Muscle layer of colon (tissue), 2 donors: ENCODE results near the gene GRIK2.

Source experiments
- H3K27ac ChIP-seq: one replicate; pipeline ENCODE4 v1.7.0; 2013; ENCODE audit warnings: low read depth, mild to moderate bottlenecking, low read length, moderate library complexity
- H3K27me3 ChIP-seq, 2 donors: one replicate each; pipeline ENCODE4 v1.7.0; 2013; ENCODE audit warnings: low read length in 2 of 2, mild to moderate bottlenecking in 2 of 2; ENCODE audit not compliant: insufficient read depth in 2 of 2, control insufficient read depth in 1 of 2
- H3K36me3 ChIP-seq: one replicate; pipeline ENCODE4 v1.7.0; 2013; ENCODE audit warnings: mild to moderate bottlenecking, low read length; ENCODE audit not compliant: insufficient read depth
- H3K4me1 ChIP-seq: one replicate; pipeline ENCODE4 v1.7.0; 2013; ENCODE audit warnings: mild to moderate bottlenecking, low read length; ENCODE audit not compliant: insufficient read depth
- H3K4me3 ChIP-seq, 2 donors: one replicate each; pipeline ENCODE4 v1.7.0; 2013; ENCODE audit warnings: low read length in 2 of 2, low read depth in 1 of 2, mild to moderate bottlenecking in 1 of 2, moderate library complexity in 1 of 2
- H3K9ac ChIP-seq: one replicate; pipeline ENCODE4 v1.7.0; 2013; ENCODE audit warnings: low read length
- H3K9me3 ChIP-seq: one replicate; pipeline ENCODE4 v1.7.0; 2013; ENCODE audit warnings: mild to moderate bottlenecking, low read length
- donor health status: abdominal sarcoma.
- donor health status: Adenocarcinoma of cecum.

The GRIK2 gene

GRCh38 chr6:101840100-101840499, 446.6 kb downstream of the GRIK2 start:
- Histone ChIP-seq H3K9ac (no peak overlapping the region), H3K9me3 (no peaks in the 10 kb centered on the region), H3K4me1 (no peaks in the 10 kb centered on the region), H3K36me3 (no peaks in the 10 kb centered on the region), H3K27me3 (no peaks in the 10 kb centered on the region), H3K4me3 (no peak overlapping the region), H3K27ac (no peak overlapping the region)

GRCh38 chr6:101845172-101845571, 451.7 kb downstream of the GRIK2 start:
- H3K9me3 ChIP-seq: no peaks in the 10 kb centered on the region
- H3K27ac ChIP-seq: no peak overlapping the region
- H3K27me3 ChIP-seq: no peaks in the 10 kb centered on the region
- no peak overlapping the region for H3K9ac ChIP-seq
- H3K36me3 ChIP-seq: no peaks in the 10 kb centered on the region
- H3K4me1 ChIP-seq: no peaks in the 10 kb centered on the region
- no peak overlapping the region for H3K4me3 ChIP-seq

GRCh38 chr6:101845621-101846020, 452.1 kb downstream of the GRIK2 start:
- no peaks in the 10 kb centered on the region for H3K4me1 ChIP-seq
- no peak overlapping the region for H3K9ac ChIP-seq
- H3K36me3 ChIP-seq: no peaks in the 10 kb centered on the region
- no peak overlapping the region for H3K27ac ChIP-seq
- H3K27me3 ChIP-seq: no peaks in the 10 kb centered on the region
- H3K4me3 ChIP-seq: no peak overlapping the region
- H3K9me3 ChIP-seq: no peaks in the 10 kb centered on the region

GRCh38 chr6:101847690-101848089, 454.2 kb downstream of the GRIK2 start:
- no peak overlapping the region for H3K9ac ChIP-seq
- no peaks in the 10 kb centered on the region for H3K27me3 ChIP-seq
- H3K27ac ChIP-seq: no peak overlapping the region
- H3K9me3 ChIP-seq: no peaks in the 10 kb centered on the region
- H3K4me1 ChIP-seq: no peaks in the 10 kb centered on the region
- no peak overlapping the region for H3K4me3 ChIP-seq
- H3K36me3 ChIP-seq: no peaks in the 10 kb centered on the region

- Histone ChIP-seq H3K36me3 (no peaks in the 10 kb centered on the region), H3K9ac (no peak overlapping the region), H3K4me3 (no peak overlapping the region), H3K4me1 (no peaks in the 10 kb centered on the region), H3K27me3 (no peaks in the 10 kb centered on the region), H3K9me3 (no peaks in the 10 kb centered on the region), H3K27ac (no peak overlapping the region)
Observed at GRCh38 chr6:101851911-101852310, 458.4 kb downstream of the GRIK2 start.

GRCh38 chr6:101853231-101854085, 459.9 kb downstream of the GRIK2 start:
- no peaks in the 10 kb centered on the region for H3K36me3 ChIP-seq
- no peaks in the 10 kb centered on the region for H3K9me3 ChIP-seq
- no peak overlapping the region for H3K4me3 ChIP-seq
- no peaks in the 10 kb centered on the region for H3K4me1 ChIP-seq
- no peaks in the 10 kb centered on the region for H3K27me3 ChIP-seq
- no peak overlapping the region for H3K27ac ChIP-seq
- no peak overlapping the region for H3K9ac ChIP-seq

GRCh38 chr6:101876431-101876830, 482.9 kb downstream of the GRIK2 start:
- no peak overlapping the region for H3K9ac ChIP-seq
- no peaks in the 10 kb centered on the region for H3K4me1 ChIP-seq
- H3K27ac ChIP-seq: no peak overlapping the region
- no peaks in the 10 kb centered on the region for H3K27me3 ChIP-seq
- H3K36me3 ChIP-seq: no peaks in the 10 kb centered on the region
- no peaks in the 10 kb centered on the region for H3K9me3 ChIP-seq
- H3K4me3 ChIP-seq: no peak overlapping the region

- Histone ChIP-seq H3K4me3 (no peak overlapping the region), H3K4me1 (no peaks in the 10 kb centered on the region), H3K27ac (no peak overlapping the region)
Observed at GRCh38 chr6:101878554-101879276, 485.2 kb downstream of the GRIK2 start.

GRCh38 chr6:101879782-101880181, 486.3 kb downstream of the GRIK2 start:
- Histone ChIP-seq H3K27me3 (no peaks in the 10 kb centered on the region), H3K9me3 (no peaks in the 10 kb centered on the region), H3K4me1 (no peaks in the 10 kb centered on the region), H3K4me3 (no peak overlapping the region), H3K36me3 (no peaks in the 10 kb centered on the region), H3K27ac (no peak overlapping the region), H3K9ac (no peak overlapping the region)

More at GRCh38 chr6:101878554-101879276, 485.2 kb downstream of the GRIK2 start:
- no peaks in the 10 kb centered on the region for H3K9me3 ChIP-seq
- no peaks in the 10 kb centered on the region for H3K36me3 ChIP-seq
- no peaks in the 10 kb centered on the region for H3K27me3 ChIP-seq
- no peak overlapping the region for H3K9ac ChIP-seq

GRCh38 chr6:101883505-101883904, 490.0 kb downstream of the GRIK2 start:
- Histone ChIP-seq H3K36me3 (no peaks in the 10 kb centered on the region), H3K9ac (no peak overlapping the region), H3K4me3 (no peak overlapping the region), H3K27ac (no peak overlapping the region), H3K4me1 (no peaks in the 10 kb centered on the region), H3K9me3 (no peaks in the 10 kb centered on the region), H3K27me3 (no peaks in the 10 kb centered on the region)

GRCh38 chr6:101887532-101887931, 494.0 kb downstream of the GRIK2 start:
- Histone ChIP-seq H3K36me3 (no peaks in the 10 kb centered on the region), H3K27me3 (no peaks in the 10 kb centered on the region), H3K9ac (no peak overlapping the region), H3K27ac (no peak overlapping the region), H3K4me1 (no peaks in the 10 kb centered on the region), H3K4me3 (no peak overlapping the region), H3K9me3 (no peaks in the 10 kb centered on the region)
